Measurements from ENCODE around the gene MRPL54. TPM values are rescaled to one million over a fixed set of nuclear protein-coding genes. Genes with fewer than 3 reads are reported as not detected.

MRPL54 gene
- total RNA-seq, 1 experiment from 2014 or later, result 85.7 TPM

DNA sequence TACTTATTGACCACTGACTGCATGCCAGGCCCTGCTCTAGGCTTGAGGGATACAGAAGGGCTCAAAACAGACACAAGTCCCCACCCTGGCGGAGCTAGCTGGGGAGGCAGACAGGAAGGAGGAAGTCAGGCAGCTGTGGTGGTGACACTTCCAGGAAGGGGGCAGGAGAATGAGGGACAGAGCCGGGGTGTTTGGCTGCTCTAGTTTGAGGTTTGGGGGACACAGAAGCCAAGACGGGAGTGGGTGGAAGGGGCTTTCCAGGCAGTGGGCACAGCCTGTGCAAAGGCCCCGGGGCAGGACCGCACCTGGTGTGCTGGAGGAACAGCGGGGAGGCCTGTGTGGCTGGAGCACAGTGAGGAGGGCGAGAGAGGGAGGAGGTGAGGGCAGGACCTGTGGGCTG lies 4.0 kb downstream of the MRPL54 start:
- Mint-ChIP-seq H3K4me3 (ENCODE audit: unreplicated experiment) (no peak overlapping the region), H3K27me3 (ENCODE audit: insufficient read depth, unreplicated experiment) (no peaks in the 10 kb centered on the region), H3K36me3 (ENCODE audit: insufficient read depth, unreplicated experiment) (peaks cover 14% of the 10 kb centered on the region), H3K27ac (ENCODE audit: low read depth, unreplicated experiment) (no peak overlapping the region), H3K9me3 (ENCODE audit: unreplicated experiment) (no peaks in the 10 kb centered on the region), H3K4me1 (ENCODE audit: insufficient read depth, unreplicated experiment) (peaks cover 5% of the 10 kb centered on the region)
- ChIA-PET POLR2A (no interaction called here), CTCF (interaction anchor here (0.6 kb wide), 1 partner anchor 474 kb away, joined by 3 read pairs; no protein-coding TSS in a partner anchor)
- no TSS peak for BruUV-seq (replicated peaks)
- no peak for DNase-seq (ENCODE audit: unreplicated experiment)
- intact Hi-C loops (cut with micrococcal nuclease), result loop anchor here (10.0 kb wide), 1 partner anchor 58 kb away; no protein-coding TSS in a partner anchor
- TF ChIP-seq, protein P1, sequence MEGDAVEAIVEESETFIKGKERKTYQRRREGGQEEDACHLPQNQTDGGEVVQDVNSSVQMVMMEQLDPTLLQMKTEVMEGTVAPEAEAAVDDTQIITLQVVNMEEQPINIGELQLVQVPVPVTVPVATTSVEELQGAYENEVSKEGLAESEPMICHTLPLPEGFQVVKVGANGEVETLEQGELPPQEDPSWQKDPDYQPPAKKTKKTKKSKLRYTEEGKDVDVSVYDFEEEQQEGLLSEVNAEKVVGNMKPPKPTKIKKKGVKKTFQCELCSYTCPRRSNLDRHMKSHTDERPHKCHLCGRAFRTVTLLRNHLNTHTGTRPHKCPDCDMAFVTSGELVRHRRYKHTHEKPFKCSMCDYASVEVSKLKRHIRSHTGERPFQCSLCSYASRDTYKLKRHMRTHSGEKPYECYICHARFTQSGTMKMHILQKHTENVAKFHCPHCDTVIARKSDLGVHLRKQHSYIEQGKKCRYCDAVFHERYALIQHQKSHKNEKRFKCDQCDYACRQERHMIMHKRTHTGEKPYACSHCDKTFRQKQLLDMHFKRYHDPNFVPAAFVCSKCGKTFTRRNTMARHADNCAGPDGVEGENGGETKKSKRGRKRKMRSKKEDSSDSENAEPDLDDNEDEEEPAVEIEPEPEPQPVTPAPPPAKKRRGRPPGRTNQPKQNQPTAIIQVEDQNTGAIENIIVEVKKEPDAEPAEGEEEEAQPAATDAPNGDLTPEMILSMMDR (IDR thresholded peaks at IDR 0.05; ENCODE audit: unreplicated experiment), result no peak

DNA sequence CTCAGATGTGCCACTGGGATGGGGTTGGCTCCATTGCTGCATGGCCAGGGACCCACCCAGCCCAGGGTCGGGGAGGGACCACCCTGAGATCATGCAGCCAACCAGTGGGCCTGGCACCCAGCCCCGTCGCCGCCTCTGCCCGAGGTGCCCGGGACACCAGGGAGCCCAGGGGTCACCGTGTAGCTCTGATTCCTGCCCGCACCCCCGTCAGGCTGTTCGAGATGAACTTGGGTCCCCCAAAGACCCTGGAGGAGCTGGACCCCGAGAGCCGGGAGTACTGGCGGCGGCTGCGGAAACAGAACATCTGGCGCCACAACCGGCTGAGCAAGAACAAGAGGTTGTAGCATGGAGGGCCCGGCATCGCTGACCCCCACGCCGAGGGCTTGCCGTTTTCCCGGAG lies 4.6 kb downstream of the MRPL54 start:
- H3K4me1 Mint-ChIP-seq (ENCODE audit: insufficient read depth, unreplicated experiment), result no peaks in the 10 kb centered on the region
- TF ChIP-seq, protein P1 (IDR thresholded peaks at IDR 0.05; ENCODE audit: unreplicated experiment), result no peak
- ChIA-PET CTCF (interaction anchor here (0.6 kb wide), 1 partner anchor 475 kb away, joined by 3 read pairs; no protein-coding TSS in a partner anchor), POLR2A (no interaction called here)
- H3K36me3 Mint-ChIP-seq (ENCODE audit: insufficient read depth, unreplicated experiment), result peaks cover 14% of the 10 kb centered on the region
- no peaks in the 10 kb centered on the region for H3K27me3 Mint-ChIP-seq (ENCODE audit: insufficient read depth, unreplicated experiment)
- no peak overlapping the region for H3K4me3 Mint-ChIP-seq (ENCODE audit: unreplicated experiment)
- H3K9me3 Mint-ChIP-seq (ENCODE audit: unreplicated experiment), result no peaks in the 10 kb centered on the region
- no TSS peak for BruUV-seq (replicated peaks)
- DNase-seq (ENCODE audit: unreplicated experiment), result no peak
- no peak overlapping the region for H3K27ac Mint-ChIP-seq (ENCODE audit: low read depth, unreplicated experiment)
- intact Hi-C loops (cut with micrococcal nuclease), result loop anchor here (10.0 kb wide), 1 partner anchor 58 kb away; no protein-coding TSS in a partner anchor

GRCh38 chr19:3768015-3768747 lies 5.7 kb downstream of the MRPL54 start:
- Mint-ChIP-seq H3K27ac (ENCODE audit: low read depth, unreplicated experiment) (no peak overlapping the region), H3K27me3 (ENCODE audit: insufficient read depth, unreplicated experiment) (no peaks in the 10 kb centered on the region), H3K36me3 (ENCODE audit: insufficient read depth, unreplicated experiment) (peaks cover 14% of the 10 kb centered on the region), H3K4me3 (ENCODE audit: unreplicated experiment) (no peak overlapping the region), H3K4me1 (ENCODE audit: insufficient read depth, unreplicated experiment) (no peaks in the 10 kb centered on the region), H3K9me3 (ENCODE audit: unreplicated experiment) (no peaks in the 10 kb centered on the region)
- intact Hi-C loops (cut with micrococcal nuclease), result loop anchor here (10.0 kb wide), 1 partner anchor 57 kb away; no protein-coding TSS in a partner anchor
- DNase-seq (ENCODE audit: unreplicated experiment), result no peak
- ChIA-PET POLR2A (interaction anchor here (0.8 kb wide), 1 partner anchor 89 kb away, joined by 3 read pairs; no protein-coding TSS in a partner anchor), CTCF (interaction anchor here (0.7 kb wide), 1 partner anchor 200 kb away, joined by 3 read pairs; no protein-coding TSS in a partner anchor)
- no TSS peak for BruUV-seq (replicated peaks)
- TF ChIP-seq, protein P1 (IDR thresholded peaks at IDR 0.05; ENCODE audit: unreplicated experiment), result no peak

DNA sequence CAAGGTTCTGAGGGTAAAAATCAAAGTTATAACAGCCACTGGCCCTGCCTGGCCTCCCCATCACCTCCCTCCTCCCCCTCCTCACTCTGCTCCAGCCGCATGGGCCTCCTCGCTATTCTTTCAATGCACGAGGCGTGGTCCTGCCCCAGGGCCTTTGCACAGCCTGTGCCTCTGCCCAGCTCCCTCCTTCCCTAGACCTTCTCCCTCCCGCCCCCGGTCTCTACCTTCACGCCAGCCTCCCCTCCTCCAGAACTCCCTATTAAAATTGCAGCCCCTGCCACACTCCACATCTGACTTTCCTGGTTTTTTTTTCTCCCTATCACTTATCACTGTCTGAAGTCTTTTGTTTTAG lies 6.2 kb downstream of the MRPL54 start:
- TF ChIP-seq, protein P1 (IDR thresholded peaks at IDR 0.05; ENCODE audit: unreplicated experiment), result no peak
- Mint-ChIP-seq H3K4me3 (ENCODE audit: unreplicated experiment) (no peak overlapping the region), H3K27ac (ENCODE audit: low read depth, unreplicated experiment) (peak overlapping the region; percentile 42), H3K9me3 (ENCODE audit: unreplicated experiment) (no peaks in the 10 kb centered on the region), H3K4me1 (ENCODE audit: insufficient read depth, unreplicated experiment) (no peaks in the 10 kb centered on the region), H3K27me3 (ENCODE audit: insufficient read depth, unreplicated experiment) (no peaks in the 10 kb centered on the region), H3K36me3 (ENCODE audit: insufficient read depth, unreplicated experiment) (peaks cover 14% of the 10 kb centered on the region)
- ChIA-PET POLR2A (interaction anchor here (0.8 kb wide), 1 partner anchor 89 kb away, joined by 3 read pairs; no protein-coding TSS in a partner anchor), CTCF (no interaction called here)
- intact Hi-C loops (cut with micrococcal nuclease), result loop anchor here (10.0 kb wide), 1 partner anchor 56 kb away; no protein-coding TSS in a partner anchor
- no TSS peak for BruUV-seq (replicated peaks)
- DNase-seq (ENCODE audit: unreplicated experiment), result no peak
